Activated CD4-positive, alpha-beta T cell treated with anti-CD3 and anti-CD28 coated beads, Interleukin-2, amount 10 ng/mL, durations not matched to agents 24 days and 14 days (primary cell): ENCODE results near the gene SLC35A1. TPM values are rescaled to one million over a fixed set of nuclear protein-coding genes. Genes with fewer than 3 reads are reported as not detected.

Experiments used
- DNase-seq: peaks from one replicate; pipeline ENCODE4 v3.0.0; 2022
- H3K27ac Mint-ChIP-seq: one replicate; pipeline ENCODE4 v1.8.0; 2022; ENCODE audit warnings: mild to moderate bottlenecking, mixed read lengths
- H3K27me3 Mint-ChIP-seq: one replicate; pipeline ENCODE4 v1.8.0; 2022; ENCODE audit warnings: mixed read lengths
- H3K36me3 Mint-ChIP-seq: one replicate; pipeline ENCODE4 v1.8.0; 2022; ENCODE audit warnings: low read depth, mild to moderate bottlenecking, mixed read lengths
- H3K4me1 Mint-ChIP-seq: one replicate; pipeline ENCODE4 v1.8.0; 2021; ENCODE audit warnings: mixed read lengths
- H3K4me3 Mint-ChIP-seq: one replicate; pipeline ENCODE4 v1.8.0; 2022; ENCODE audit warnings: mild to moderate bottlenecking, moderate library complexity, mixed read lengths
- H3K9me3 Mint-ChIP-seq: one replicate; pipeline ENCODE4 v1.8.0; 2021; ENCODE audit warnings: mixed read lengths
- intact Hi-C: fragments of 100-400 bp; cut with micrococcal nuclease; formaldehyde crosslinking; loops from one replicate; pipeline ENCODE4 v1.15.1; 2023
- total RNA-seq: library from RNA; stranded (reverse); gene quantifications from 2 replicates; pipeline ENCODE4 v1.2.3, GENCODE V29; 2022

The SLC35A1 gene
- total RNA-seq, 1 donor from 2014 or later, result 8.8 TPM

DNA sequence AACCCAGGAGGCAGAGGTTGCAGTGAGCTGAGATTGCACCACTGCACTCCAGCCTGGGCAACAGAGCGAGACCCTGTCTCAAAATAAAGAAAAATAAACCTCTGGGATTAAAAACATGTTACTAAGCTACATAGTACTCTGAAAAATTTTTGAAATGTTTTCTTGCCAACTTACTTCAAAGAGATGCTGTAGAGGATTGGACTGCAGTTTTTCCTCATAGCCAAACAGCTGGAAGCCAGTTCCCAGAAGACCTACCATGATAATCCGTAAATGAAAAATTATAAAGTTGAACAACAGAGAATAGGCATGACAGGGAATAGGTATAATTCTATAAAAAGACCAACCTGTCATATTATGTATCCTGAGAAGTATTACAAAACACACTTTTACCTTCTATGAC lies 69.0 kb downstream of the SLC35A1 start:
- Mint-ChIP-seq H3K4me1 (peaks cover 7% of the 10 kb centered on the region), H3K36me3 (peaks cover 59% of the 10 kb centered on the region), H3K27me3 (no peaks in the 10 kb centered on the region), H3K27ac (no peak overlapping the region), H3K9me3 (peaks cover 11% of the 10 kb centered on the region), H3K4me3 (no peak overlapping the region)
- DNase-seq, result no peak
- intact Hi-C loops, result no loop called here

- H3K27me3 Mint-ChIP-seq, result no peaks in the 10 kb centered on the region
- H3K4me3 Mint-ChIP-seq, result no peak overlapping the region
- intact Hi-C loops, result no loop called here
- DNase-seq, result no peak
- H3K4me1 Mint-ChIP-seq, result peaks cover 5% of the 10 kb centered on the region
- peaks cover 11% of the 10 kb centered on the region for H3K9me3 Mint-ChIP-seq
- peaks cover 62% of the 10 kb centered on the region for H3K36me3 Mint-ChIP-seq
- no peak overlapping the region for H3K27ac Mint-ChIP-seq
These were observed 71.1 kb downstream of the SLC35A1 start for GRCh38 chr6:87543696-87544473.

DNA sequence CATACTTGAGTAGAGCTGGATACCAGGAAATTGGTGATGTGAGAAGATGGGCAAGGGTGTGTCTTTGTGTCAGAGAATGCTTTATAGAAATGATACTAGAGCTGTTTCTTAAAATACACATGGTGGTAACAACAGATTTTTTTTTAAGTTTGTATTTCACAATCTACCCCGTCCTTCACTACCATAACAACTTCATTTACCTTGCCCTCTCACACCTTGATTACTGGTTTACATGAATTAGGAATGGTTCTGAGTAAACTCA lies 71.6 kb downstream of the SLC35A1 start:
- no peak overlapping the region for H3K27ac Mint-ChIP-seq
- H3K4me1 Mint-ChIP-seq, result peaks cover 4% of the 10 kb centered on the region
- no peak for DNase-seq
- peaks cover 59% of the 10 kb centered on the region for H3K36me3 Mint-ChIP-seq
- no peaks in the 10 kb centered on the region for H3K27me3 Mint-ChIP-seq
- peaks cover 8% of the 10 kb centered on the region for H3K9me3 Mint-ChIP-seq
- H3K4me3 Mint-ChIP-seq, result no peak overlapping the region
- intact Hi-C loops, result no loop called here

GRCh38 chr6:87551799-87552198 lies 79.0 kb downstream of the SLC35A1 start:
- intact Hi-C loops, result no loop called here
- no peaks in the 10 kb centered on the region for H3K9me3 Mint-ChIP-seq
- H3K4me1 Mint-ChIP-seq, result no peaks in the 10 kb centered on the region
- DNase-seq, result no peak
- no peaks in the 10 kb centered on the region for H3K27me3 Mint-ChIP-seq
- H3K36me3 Mint-ChIP-seq, result peaks cover 42% of the 10 kb centered on the region
- H3K4me3 Mint-ChIP-seq, result no peak overlapping the region
- H3K27ac Mint-ChIP-seq, result no peak overlapping the region

GRCh38 chr6:87553159-87553765 lies 80.5 kb downstream of the SLC35A1 start:
- no peak overlapping the region for H3K4me3 Mint-ChIP-seq
- no peaks in the 10 kb centered on the region for H3K27me3 Mint-ChIP-seq
- H3K36me3 Mint-ChIP-seq, result peaks cover 40% of the 10 kb centered on the region
- no peak for DNase-seq
- H3K27ac Mint-ChIP-seq, result no peak overlapping the region
- no peaks in the 10 kb centered on the region for H3K9me3 Mint-ChIP-seq
- H3K4me1 Mint-ChIP-seq, result no peaks in the 10 kb centered on the region
- intact Hi-C loops, result no loop called here

DNA sequence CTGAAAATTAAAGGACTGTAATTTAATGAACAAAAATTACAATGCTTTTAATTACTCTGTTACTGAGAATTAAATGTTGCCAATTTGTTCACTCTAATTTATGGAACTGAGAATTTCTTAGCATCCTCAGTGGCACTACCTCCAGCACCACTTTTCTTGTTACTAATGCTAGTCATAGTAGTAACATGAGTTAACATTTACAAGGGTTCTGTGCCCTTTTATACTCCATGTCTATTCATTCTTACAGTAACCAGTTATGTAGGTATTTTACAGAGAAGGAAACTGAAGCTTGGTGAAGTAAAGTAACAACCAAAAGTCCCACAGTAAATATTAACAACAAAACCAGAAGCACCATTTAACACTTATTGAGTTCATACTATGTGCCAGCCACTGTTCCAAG lies 82.7 kb downstream of the SLC35A1 start:
- no peak for DNase-seq
- Mint-ChIP-seq H3K27me3 (no peaks in the 10 kb centered on the region), H3K4me3 (no peak overlapping the region), H3K4me1 (no peaks in the 10 kb centered on the region), H3K27ac (no peak overlapping the region), H3K36me3 (peaks cover 31% of the 10 kb centered on the region), H3K9me3 (no peaks in the 10 kb centered on the region)
- intact Hi-C loops, result no loop called here

GRCh38 chr6:87558446-87558845 lies 85.7 kb downstream of the SLC35A1 start:
- no peaks in the 10 kb centered on the region for H3K27me3 Mint-ChIP-seq
- no peak overlapping the region for H3K27ac Mint-ChIP-seq
- H3K4me1 Mint-ChIP-seq, result no peaks in the 10 kb centered on the region
- DNase-seq, result no peak
- H3K9me3 Mint-ChIP-seq, result no peaks in the 10 kb centered on the region
- intact Hi-C loops, result no loop called here
- peaks cover 29% of the 10 kb centered on the region for H3K36me3 Mint-ChIP-seq
- no peak overlapping the region for H3K4me3 Mint-ChIP-seq

GRCh38 chr6:87561017-87561416 lies 88.2 kb downstream of the SLC35A1 start:
- H3K4me1 Mint-ChIP-seq, result peaks cover 5% of the 10 kb centered on the region
- H3K4me3 Mint-ChIP-seq, result no peak overlapping the region
- no peaks in the 10 kb centered on the region for H3K9me3 Mint-ChIP-seq
- DNase-seq, result no peak
- intact Hi-C loops, result no loop called here
- no peaks in the 10 kb centered on the region for H3K27me3 Mint-ChIP-seq
- no peak overlapping the region for H3K27ac Mint-ChIP-seq
- H3K36me3 Mint-ChIP-seq, result peaks cover 33% of the 10 kb centered on the region

Other genes starting within 250 kb of the SLC35A1 start
- gene SMIM8, start 150.4 kb upstream of the SLC35A1 start, total RNA-seq, result 8.1 and 10.5 TPM in 2 replicates
- not detected in 2 replicates for gene GJB7, start 143.7 kb upstream of the SLC35A1 start, total RNA-seq
- 1.3 and 1.9 TPM in 2 replicates for gene C6orf163, start 128.2 kb upstream of the SLC35A1 start, total RNA-seq
- not detected in 2 replicates for gene CFAP206, start 65.0 kb upstream of the SLC35A1 start, total RNA-seq
- 22.6 and 22.7 TPM in 2 replicates for gene RARS2, start 117.0 kb downstream of the SLC35A1 start, total RNA-seq
- 35.5 and 38.6 TPM in 2 replicates for gene ORC3, start 117.2 kb downstream of the SLC35A1 start, total RNA-seq
- gene AKIRIN2, start 229.3 kb downstream of the SLC35A1 start, total RNA-seq, result 39.6 and 43.8 TPM in 2 replicates